Right lobe of liver (tissue), 6 donors: Measurements from ENCODE around the gene PGLYRP3. TPM values are rescaled to one million over a fixed set of nuclear protein-coding genes. Genes with fewer than 3 reads are reported as not detected.

Experiments used
- ATAC-seq, 4 donors: fragments of 200-7000 bp; cut with Tn5 transposase; one replicate each; pipeline ENCODE4 v1.9.1; 2020; ENCODE audit warnings: mild to moderate bottlenecking in 4 of 4, moderate library complexity in 4 of 4
- DNase-seq, 3 donors: peaks; one replicate each; pipeline ENCODE4 v3.0.0-alpha.2; 2020
- H3K27ac ChIP-seq, 3 donors: fragments of 200-600 bp; one replicate each; pipeline ENCODE4 v1.8.0; 2022
- H3K27me3 ChIP-seq, 2 donors: fragments of 200-600 bp; one replicate each; pipeline ENCODE4 v1.8.0; 2022
- H3K36me3 ChIP-seq, 4 donors: fragments of 200-600 bp; sonication (generic) in 1 of 4; one replicate each; pipeline versions ENCODE4 v1.5.1 to v1.8.0; 2017 to 2022; ENCODE audit warnings: control low read depth in 1 of 4
- H3K4me1 ChIP-seq, 4 donors: fragments of 200-600 bp; sonication (generic) in 1 of 4; one replicate each; pipeline versions ENCODE4 v1.5.1 to v1.8.0; 2017 to 2022; ENCODE audit warnings: control low read depth in 1 of 4
- H3K4me3 ChIP-seq, 3 donors: fragments of 200-600 bp; one replicate each; pipeline ENCODE4 v1.8.0; 2022
- H3K9me3 ChIP-seq, 4 donors: fragments of 200-600 bp; sonication (generic) in 1 of 4; one replicate each; pipeline versions ENCODE4 v1.5.1 to v1.8.0; 2017 to 2022; ENCODE audit warnings: control low read depth in 1 of 4
- POLR2A ChIP-seq: fragments of 450-650 bp; IDR thresholded peaks from one replicate; pipeline ENCODE4 v1.6.1; 2017; ENCODE audit warnings: antibody characterized with exemption, mild to moderate bottlenecking
- whole genome bisulfite sequencing: methylation state at CpG from one replicate; pipeline ENCODE4 v1.1.6; 2018; ENCODE audit warnings: low coverage, low lambda C conversion rate; ENCODE audit not compliant: insufficient coverage; ENCODE audit errors: missing lambda C conversion rate; 5-methylcytosine and 5-hydroxymethylcytosine counted together
- intact Hi-C, 2 donors: fragments of 100-400 bp; cut with DNase I; formaldehyde crosslinking; loops; one replicate each; pipeline versions ENCODE4 v1.11.2 to v1.14.1; 2022
- total RNA-seq, 6 experiments: library from RNA; depleted of rRNA in 2 of 6; stranded (reverse); fragments of >200 nt in 2 of 6; fragmentation: NEBNext Ultra II Directional in 3 of 6; extraction: Animal tissue kit (Norgen Biotek cat#: 25700) in 3 of 6; gene quantifications; one replicate each; pipeline versions ENCODE4 v1.1.0 to v1.2.4, GENCODE V29; 2016 to 2023
- TF ChIP-seq, protein P1 (sequence below), 4 donors: fragments of 200-600 bp in 3 of 4; fragments of 450-650 bp in 1 of 4; IDR thresholded peaks; one replicate each; pipeline versions ENCODE4 v1.5.1 to v1.8.0; 2016 to 2022; ENCODE audit warnings: antibody characterized with exemption in 4 of 4, mild to moderate bottlenecking in 2 of 4
- donor health status: DM: no; HTN: yes; CAD: no.
- donor health status: DM: no; HTN: no; CAD: no.
- donor health status: DM: no; HTN: no; CAD: no.
- donor health status: DM: no; HTN: yes; CAD: no.
- donor health status: DM: no; HTN: yes; CAD: no.

Gene PGLYRP3
- total RNA-seq, 6 experiments from 2014 or later, result not detected

DNA sequence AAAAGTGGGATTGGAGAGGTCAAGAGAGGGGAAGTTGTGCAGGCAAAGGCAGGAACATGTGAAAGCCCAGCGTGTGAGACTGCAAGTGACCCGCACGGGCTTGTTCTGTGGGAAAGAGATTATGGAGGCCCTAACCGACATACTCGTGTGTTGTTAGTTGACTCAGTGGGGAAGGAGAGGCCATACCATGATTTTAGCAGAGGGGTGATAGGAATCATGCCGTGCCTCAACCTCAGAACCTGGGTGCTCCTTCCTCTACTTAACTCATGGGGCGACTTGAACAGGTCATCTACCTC lies 19.3 kb downstream of the PGLYRP3 start:
- no peak overlapping the region for H3K27ac ChIP-seq
- no peaks in the 10 kb centered on the region for H3K27me3 ChIP-seq
- no peak overlapping the region for H3K4me3 ChIP-seq
- DNase-seq (no peak), ATAC-seq (no peak)
- H3K36me3 ChIP-seq, result no peaks in the 10 kb centered on the region
- WGBS, result 40% methylated on average over 1 of the region's 7 CpGs
- H3K4me1 ChIP-seq, result no peaks in the 10 kb centered on the region
- intact Hi-C loops, result no loop called here
- TF ChIP-seq, protein P1, sequence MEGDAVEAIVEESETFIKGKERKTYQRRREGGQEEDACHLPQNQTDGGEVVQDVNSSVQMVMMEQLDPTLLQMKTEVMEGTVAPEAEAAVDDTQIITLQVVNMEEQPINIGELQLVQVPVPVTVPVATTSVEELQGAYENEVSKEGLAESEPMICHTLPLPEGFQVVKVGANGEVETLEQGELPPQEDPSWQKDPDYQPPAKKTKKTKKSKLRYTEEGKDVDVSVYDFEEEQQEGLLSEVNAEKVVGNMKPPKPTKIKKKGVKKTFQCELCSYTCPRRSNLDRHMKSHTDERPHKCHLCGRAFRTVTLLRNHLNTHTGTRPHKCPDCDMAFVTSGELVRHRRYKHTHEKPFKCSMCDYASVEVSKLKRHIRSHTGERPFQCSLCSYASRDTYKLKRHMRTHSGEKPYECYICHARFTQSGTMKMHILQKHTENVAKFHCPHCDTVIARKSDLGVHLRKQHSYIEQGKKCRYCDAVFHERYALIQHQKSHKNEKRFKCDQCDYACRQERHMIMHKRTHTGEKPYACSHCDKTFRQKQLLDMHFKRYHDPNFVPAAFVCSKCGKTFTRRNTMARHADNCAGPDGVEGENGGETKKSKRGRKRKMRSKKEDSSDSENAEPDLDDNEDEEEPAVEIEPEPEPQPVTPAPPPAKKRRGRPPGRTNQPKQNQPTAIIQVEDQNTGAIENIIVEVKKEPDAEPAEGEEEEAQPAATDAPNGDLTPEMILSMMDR (IDR thresholded peaks at IDR 0.05), result no peak
- TF ChIP-seq POLR2A, result no peak
- no peaks in the 10 kb centered on the region for H3K9me3 ChIP-seq

DNA sequence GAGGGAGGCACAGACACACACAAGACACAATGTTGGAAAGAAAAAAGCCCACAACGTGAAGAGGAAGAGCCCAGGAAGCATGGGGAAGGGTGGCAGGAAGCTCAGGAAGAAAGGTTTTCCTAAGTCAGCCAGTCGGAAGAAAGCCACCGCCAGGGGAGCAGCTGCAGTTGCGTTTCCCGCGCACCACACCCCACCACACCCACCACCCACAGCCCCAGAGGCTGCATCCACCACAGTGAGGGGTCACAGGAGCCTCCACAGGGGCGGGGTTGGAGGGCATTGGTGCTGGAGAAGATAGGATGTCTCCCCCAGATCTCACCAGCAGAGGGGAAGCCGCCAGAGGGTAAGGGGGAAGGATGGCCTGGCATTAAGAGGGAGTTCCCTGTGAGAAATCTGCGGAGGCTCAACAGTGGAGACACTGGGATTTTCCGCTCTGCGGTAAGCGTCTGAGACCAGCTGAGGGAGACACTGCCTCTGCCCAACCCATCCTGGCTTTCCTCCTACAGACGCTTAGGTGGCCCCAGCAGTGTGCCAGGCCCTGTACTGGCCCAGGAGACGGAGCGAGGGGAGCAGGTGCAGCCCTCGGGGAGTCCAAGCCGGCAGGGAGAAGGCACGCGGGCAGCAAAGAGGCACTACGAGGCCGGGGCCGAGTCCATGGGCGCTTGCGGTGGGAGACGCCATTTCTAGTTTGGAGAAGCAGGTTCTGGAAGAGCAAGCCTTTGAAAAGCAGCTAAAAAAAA lies 19.8 kb downstream of the PGLYRP3 start:
- no peak overlapping the region for H3K4me3 ChIP-seq
- WGBS, result 55% methylated on average over 6 of the region's 25 CpGs
- ATAC-seq (no peak), DNase-seq (no peak)
- H3K9me3 ChIP-seq, result no peaks in the 10 kb centered on the region
- no peak overlapping the region for H3K27ac ChIP-seq
- no peaks in the 10 kb centered on the region for H3K4me1 ChIP-seq
- no peaks in the 10 kb centered on the region for H3K27me3 ChIP-seq
- no peak for TF ChIP-seq POLR2A
- TF ChIP-seq, protein P1 (IDR thresholded peaks at IDR 0.05), result no peak
- intact Hi-C loops, result no loop called here
- no peaks in the 10 kb centered on the region for H3K36me3 ChIP-seq

DNA sequence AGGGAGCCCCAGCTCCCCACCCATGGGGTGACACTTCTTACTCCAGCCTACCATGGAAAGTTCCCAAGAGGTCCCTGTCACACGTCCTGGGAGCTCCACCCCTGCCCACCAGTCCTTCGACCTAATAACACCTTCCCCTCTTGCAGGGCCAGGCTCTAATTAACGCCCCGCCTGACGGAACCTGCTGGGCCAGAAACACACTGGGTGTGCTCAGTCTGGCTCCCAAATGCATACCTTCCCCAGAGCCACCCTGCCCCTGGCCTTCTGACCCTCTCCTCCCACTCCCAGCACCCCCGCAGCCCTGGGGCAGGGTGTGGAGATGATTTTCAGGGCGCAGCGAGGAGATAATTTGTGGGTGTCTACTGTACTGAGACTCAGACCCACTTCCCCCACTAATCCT lies 20.6 kb downstream of the PGLYRP3 start:
- no peak for TF ChIP-seq POLR2A
- TF ChIP-seq, protein P1 (IDR thresholded peaks at IDR 0.05), result no peak
- WGBS, result 52% methylated on average over 8 of the region's 8 CpGs
- Histone ChIP-seq H3K27me3 (no peaks in the 10 kb centered on the region), H3K4me3 (no peak overlapping the region), H3K9me3 (no peaks in the 10 kb centered on the region), H3K4me1 (no peaks in the 10 kb centered on the region), H3K27ac (no peak overlapping the region), H3K36me3 (no peaks in the 10 kb centered on the region)
- no peak for ATAC-seq
- intact Hi-C loops, result no loop called here
- DNase-seq, result no peak

DNA sequence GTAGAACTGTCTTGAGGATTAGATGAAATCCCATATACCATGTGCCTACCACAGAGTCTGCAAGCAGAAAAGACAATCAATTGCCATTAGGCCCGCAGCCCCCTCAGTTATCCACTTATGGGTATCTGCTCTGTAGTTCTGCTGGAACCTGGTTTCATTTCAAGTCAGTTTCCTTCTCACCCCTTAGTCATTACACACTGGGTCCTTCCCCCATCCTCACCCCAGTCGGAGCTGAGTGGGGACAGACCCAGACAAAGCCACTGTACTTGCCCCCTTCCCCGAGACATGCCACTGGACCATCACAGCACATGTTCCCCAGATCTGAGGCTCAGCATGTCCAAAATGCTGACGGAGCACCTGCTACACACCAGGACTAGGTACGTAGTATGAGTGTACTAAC lies 21.2 kb downstream of the PGLYRP3 start:
- Histone ChIP-seq H3K4me3 (no peak overlapping the region), H3K27ac (no peak overlapping the region), H3K9me3 (no peaks in the 10 kb centered on the region), H3K27me3 (no peaks in the 10 kb centered on the region), H3K36me3 (no peaks in the 10 kb centered on the region), H3K4me1 (no peaks in the 10 kb centered on the region)
- ATAC-seq, result no peak
- no peak for DNase-seq
- no peak for TF ChIP-seq POLR2A
- TF ChIP-seq, protein P1 (IDR thresholded peaks at IDR 0.05), result no peak
- intact Hi-C loops, result no loop called here
- WGBS, result 70% methylated on average over 5 of the region's 5 CpGs
